CD4-positive, alpha-beta memory T cell (primary cell): Measurements from ENCODE around the gene SLC5A12. TPM values are rescaled to one million over a fixed set of nuclear protein-coding genes. Genes with fewer than 3 reads are reported as not detected.

Experiments used
- CTCF ChIA-PET: fragments of 350-600 bp; sonication (Branson Sonifier 250); formaldehyde crosslinking; loops from one replicate; lab custom pipeline; 2021; ENCODE audit warnings: inconsistent platforms; ENCODE audit not compliant: partially characterized antibody; lab: Charles Lee
- POLR2A ChIA-PET: fragments of 350-600 bp; sonication (Branson Sonifier 250); formaldehyde crosslinking; loops from one replicate; lab custom pipeline; 2021; ENCODE audit not compliant: partially characterized antibody; lab: Charles Lee
- DNase-seq, 5 donors: peaks; one replicate each; pipeline versions ENCODE4 v3.0.0 to v3.0.0-alpha.2; 2020 to 2022; ENCODE audit warnings: mixed read lengths in 1 of 5
- H3K27ac ChIP-seq: one replicate; pipeline ENCODE4 v1.7.0; 2013; ENCODE audit warnings: low read depth, low read length
- H3K27me3 ChIP-seq: 2 replicates; pipeline ENCODE4 v1.7.0; 2013; ENCODE audit warnings: mild to moderate bottlenecking, low read length, moderate library complexity; ENCODE audit not compliant: insufficient read depth
- H3K36me3 ChIP-seq: 2 replicates; pipeline ENCODE4 v1.7.0; 2013; ENCODE audit warnings: mild to moderate bottlenecking, low read length, moderate library complexity; ENCODE audit not compliant: insufficient read depth
- H3K4me1 ChIP-seq: 2 replicates; pipeline ENCODE4 v1.7.0; 2013; ENCODE audit warnings: mild to moderate bottlenecking, low read length, moderate library complexity; ENCODE audit not compliant: insufficient read depth
- H3K4me3 ChIP-seq, 2 donors: one replicate each; pipeline ENCODE4 v1.7.0; 2013; ENCODE audit warnings: low read length in 2 of 2, mild to moderate bottlenecking in 1 of 2
- H3K9me3 ChIP-seq, 2 donors: one replicate each; pipeline ENCODE4 v1.7.0; 2013; ENCODE audit warnings: low read length in 2 of 2, control low read depth in 1 of 2; ENCODE audit not compliant: control insufficient read depth in 1 of 2
- H3K27ac Mint-ChIP-seq, 7 donors: one replicate each; pipeline ENCODE4 v1.8.0; 2020 to 2021; ENCODE audit warnings: mixed read lengths in 7 of 7, mild to moderate bottlenecking in 6 of 7, inconsistent platforms in 3 of 7, moderate library complexity in 3 of 7
- H3K27me3 Mint-ChIP-seq, 2 donors: one replicate each; pipeline ENCODE4 v1.8.0; 2020 to 2021; ENCODE audit warnings: mixed read lengths in 2 of 2
- H3K36me3 Mint-ChIP-seq, 2 donors: one replicate each; pipeline ENCODE4 v1.8.0; 2020 to 2021; ENCODE audit warnings: mixed read lengths in 2 of 2, inconsistent platforms in 1 of 2, mild to moderate bottlenecking in 1 of 2
- H3K4me1 Mint-ChIP-seq, 4 donors: one replicate each; pipeline ENCODE4 v1.8.0; 2020 to 2021; ENCODE audit warnings: mixed read lengths in 4 of 4, mild to moderate bottlenecking in 1 of 4
- H3K4me3 Mint-ChIP-seq, 8 donors: one replicate each; pipeline ENCODE4 v1.8.0; 2020 to 2021; ENCODE audit warnings: mixed read lengths in 8 of 8, mild to moderate bottlenecking in 7 of 8, moderate library complexity in 6 of 8, inconsistent platforms in 3 of 8
- H3K9me3 Mint-ChIP-seq, 8 donors: one replicate each; pipeline ENCODE4 v1.8.0; 2020 to 2021; ENCODE audit warnings: mixed read lengths in 8 of 8, mild to moderate bottlenecking in 5 of 8, inconsistent platforms in 3 of 8, moderate library complexity in 1 of 8
- intact Hi-C: fragments of 100-400 bp; cut with micrococcal nuclease; formaldehyde crosslinking; loops from one replicate; pipeline ENCODE4 v1.15.1; 2023
- polyA plus RNA-seq, 2 donors: library from polyadenylated mRNA; unstranded; fragments of 300-500 nt; fragmentation: Illumina TruSeq; gene quantifications; one replicate each; pipeline ENCODE4 v1.2.3, GENCODE V29; 2021
- total RNA-seq, 2 experiments: library from RNA; stranded (reverse); gene quantifications; one replicate each; pipeline ENCODE4 v1.2.3, GENCODE V29; 2021

SLC5A12 gene
- total and polyA plus RNA-seq, 4 experiments from 2014 or later = not detected

DNA sequence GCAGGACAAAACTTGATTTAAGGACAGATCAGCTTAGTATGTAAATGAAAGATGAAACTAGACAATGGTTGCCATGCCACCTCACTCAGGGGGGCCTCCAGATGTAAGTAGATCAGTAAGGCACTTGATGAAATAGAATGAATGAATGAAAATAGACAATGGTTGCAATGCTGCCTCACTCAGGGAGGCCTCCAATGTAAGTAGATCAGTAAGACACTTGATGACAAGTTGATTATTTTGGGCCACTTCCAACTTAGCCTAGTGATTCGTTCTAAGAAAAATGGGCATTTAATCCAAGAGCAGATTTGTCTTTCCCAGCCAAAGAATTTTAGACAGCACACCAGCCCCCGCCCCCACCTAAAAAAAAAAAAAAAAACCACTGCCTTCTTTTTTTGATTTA, 19.2 kb upstream of the SLC5A12 start:
- CTCF ChIA-PET = no interaction called here
- intact Hi-C loops = no loop called here
- H3K9me3 Mint-ChIP-seq = peaks cover 0 to 9% (median under 1%) of the 10 kb centered on the region in 8 donors
- POLR2A ChIA-PET = no interaction called here
- Histone ChIP-seq H3K4me1 (no peaks in the 10 kb centered on the region), H3K4me3 (no peak overlapping the region), H3K36me3 (no peaks in the 10 kb centered on the region), H3K27ac (no peak overlapping the region), H3K9me3 (no peaks in the 10 kb centered on the region), H3K27me3 (no peaks in the 10 kb centered on the region)
- no peak overlapping the region for H3K4me3 Mint-ChIP-seq
- no peak for DNase-seq
- H3K27me3 Mint-ChIP-seq = no peaks in the 10 kb centered on the region
- no peaks in the 10 kb centered on the region for H3K36me3 Mint-ChIP-seq
- no peak overlapping the region for H3K27ac Mint-ChIP-seq
- no peaks in the 10 kb centered on the region for H3K4me1 Mint-ChIP-seq

DNA sequence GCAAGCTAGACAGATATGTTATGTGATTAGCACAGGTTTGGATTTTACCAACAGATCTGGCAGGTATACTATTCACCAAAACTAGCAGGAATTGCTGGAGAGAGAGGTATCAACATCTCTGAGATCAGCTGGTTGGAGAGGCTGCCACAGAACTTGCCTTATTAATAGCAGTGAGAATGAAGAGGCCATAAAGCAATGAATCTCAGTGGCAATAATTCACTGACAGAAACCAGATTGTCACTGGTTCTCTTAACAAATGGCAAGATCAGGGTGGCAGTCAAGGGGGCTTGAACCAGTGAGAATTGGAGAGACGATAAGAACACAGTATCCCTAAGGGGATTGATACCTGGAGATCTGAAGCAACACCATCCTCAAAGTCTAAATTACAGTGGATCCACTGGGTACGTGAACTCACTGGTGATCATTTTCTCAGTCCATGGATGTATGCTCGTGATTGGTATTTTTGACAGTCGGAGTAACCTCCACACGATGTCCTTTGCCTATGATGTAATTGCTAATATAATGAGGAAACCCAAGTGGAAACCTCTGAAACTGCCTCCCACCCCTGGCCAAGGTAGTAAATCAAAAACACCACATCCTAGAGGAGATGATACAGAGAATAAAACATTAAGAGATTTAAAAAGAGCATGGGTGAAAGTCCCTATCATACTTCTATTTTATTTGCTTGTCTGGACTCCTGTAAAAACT, 17.7 kb upstream of the SLC5A12 start:
- H3K4me1 ChIP-seq = no peaks in the 10 kb centered on the region
- no peak overlapping the region for H3K27ac Mint-ChIP-seq
- no peaks in the 10 kb centered on the region for H3K36me3 ChIP-seq
- no peaks in the 10 kb centered on the region for H3K4me1 Mint-ChIP-seq
- no peak overlapping the region for H3K4me3 ChIP-seq
- intact Hi-C loops = no loop called here
- DNase-seq = no peak
- no peaks in the 10 kb centered on the region for H3K9me3 ChIP-seq
- H3K27me3 Mint-ChIP-seq = no peaks in the 10 kb centered on the region
- H3K9me3 Mint-ChIP-seq = peaks cover 0 to 19% (median 2%) of the 10 kb centered on the region in 8 donors
- no peaks in the 10 kb centered on the region for H3K36me3 Mint-ChIP-seq
- ChIA-PET POLR2A (no interaction called here), CTCF (no interaction called here)
- H3K27ac ChIP-seq = no peak overlapping the region
- no peak overlapping the region for H3K4me3 Mint-ChIP-seq
- no peaks in the 10 kb centered on the region for H3K27me3 ChIP-seq

DNA sequence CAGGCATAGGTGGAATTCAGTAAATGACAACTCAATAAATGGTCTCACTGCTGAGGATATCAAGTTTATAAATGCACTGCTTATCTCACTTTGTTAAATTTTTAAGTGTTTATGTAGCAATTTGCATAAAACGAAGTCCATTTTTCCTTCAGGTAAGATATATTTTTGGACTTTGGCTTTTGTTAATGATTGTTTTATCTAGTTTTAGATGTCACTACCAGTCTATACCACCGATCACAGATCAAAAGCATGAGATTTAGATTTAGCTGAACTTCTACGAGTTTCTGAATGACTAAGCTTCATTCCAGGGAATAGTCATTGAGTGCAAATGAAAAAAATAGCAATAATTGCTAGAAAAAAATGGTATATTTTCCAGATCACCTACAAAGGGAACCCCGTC, 12.8 kb upstream of the SLC5A12 start:
- Histone ChIP-seq H3K4me1 (no peaks in the 10 kb centered on the region), H3K4me3 (no peak overlapping the region), H3K9me3 (no peaks in the 10 kb centered on the region), H3K27ac (no peak overlapping the region), H3K36me3 (no peaks in the 10 kb centered on the region), H3K27me3 (no peaks in the 10 kb centered on the region)
- CTCF ChIA-PET = no interaction called here
- Mint-ChIP-seq H3K27ac (no peak overlapping the region), H3K27me3 (no peaks in the 10 kb centered on the region), H3K36me3 (no peaks in the 10 kb centered on the region), H3K4me1 (no peaks in the 10 kb centered on the region), H3K4me3 (no peak overlapping the region), H3K9me3 (peaks cover 0 to 31% (median 15%) of the 10 kb centered on the region in 8 donors)
- no peak for DNase-seq
- POLR2A ChIA-PET = no interaction called here
- intact Hi-C loops = no loop called here

DNA sequence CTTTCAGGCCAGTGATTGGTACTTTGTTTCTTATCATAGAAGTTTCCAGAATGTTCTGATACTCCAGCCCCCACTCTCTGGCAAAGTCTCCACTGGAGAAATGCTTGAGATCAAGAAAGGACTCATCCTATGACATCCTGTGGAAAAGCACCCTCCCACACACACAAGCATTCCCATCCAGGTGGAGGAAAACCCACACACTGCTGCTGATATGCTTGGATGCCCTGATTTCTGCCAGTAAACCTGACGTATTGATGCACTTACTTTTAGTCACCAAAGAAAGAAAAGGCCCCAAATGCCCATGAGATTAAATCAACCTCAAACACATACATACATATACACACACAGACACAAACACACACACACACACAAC, 9.2 kb upstream of the SLC5A12 start:
- H3K4me1 ChIP-seq = no peaks in the 10 kb centered on the region
- POLR2A ChIA-PET = no interaction called here
- H3K4me3 ChIP-seq = no peak overlapping the region
- CTCF ChIA-PET = no interaction called here
- Mint-ChIP-seq H3K27me3 (no peaks in the 10 kb centered on the region), H3K4me1 (no peaks in the 10 kb centered on the region), H3K9me3 (peaks cover 2 to 26% (median 15%) of the 10 kb centered on the region in 8 donors), H3K4me3 (no peak overlapping the region), H3K27ac (no peak overlapping the region), H3K36me3 (no peaks in the 10 kb centered on the region)
- H3K36me3 ChIP-seq = no peaks in the 10 kb centered on the region
- no peaks in the 10 kb centered on the region for H3K9me3 ChIP-seq
- intact Hi-C loops = no loop called here
- H3K27ac ChIP-seq = no peak overlapping the region
- no peaks in the 10 kb centered on the region for H3K27me3 ChIP-seq
- DNase-seq = no peak

DNA sequence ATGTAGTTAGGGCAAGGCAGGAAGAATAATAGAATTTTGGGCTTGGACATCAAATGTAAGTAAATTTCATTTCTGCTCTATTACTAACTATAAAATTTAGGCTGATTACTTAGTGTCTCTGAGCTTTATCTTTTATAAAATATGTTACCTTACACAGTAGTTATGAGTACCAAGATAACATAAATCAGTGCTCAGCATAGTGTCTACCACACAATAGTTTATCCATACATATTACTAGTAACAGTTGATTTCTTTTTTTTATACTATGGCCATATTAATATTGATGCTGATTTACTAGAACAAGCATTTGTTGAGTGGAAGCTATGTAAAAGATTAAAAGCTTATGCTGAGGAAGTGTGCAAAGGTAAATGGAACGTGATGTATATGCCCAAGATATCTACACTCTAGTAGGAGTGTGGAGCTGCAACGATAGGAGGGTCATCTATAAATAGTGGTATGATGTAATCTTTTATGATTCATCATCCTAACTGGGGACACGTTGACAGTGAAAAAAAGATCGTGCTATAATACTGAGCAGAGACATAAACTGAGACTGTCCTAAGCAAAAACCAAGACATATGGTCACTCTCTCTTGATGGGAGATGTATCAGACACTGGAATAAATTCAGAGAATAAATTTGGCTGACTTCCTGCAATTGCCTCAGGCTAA, 8.7 kb upstream of the SLC5A12 start:
- intact Hi-C loops = no loop called here
- CTCF ChIA-PET = no interaction called here

DNA sequence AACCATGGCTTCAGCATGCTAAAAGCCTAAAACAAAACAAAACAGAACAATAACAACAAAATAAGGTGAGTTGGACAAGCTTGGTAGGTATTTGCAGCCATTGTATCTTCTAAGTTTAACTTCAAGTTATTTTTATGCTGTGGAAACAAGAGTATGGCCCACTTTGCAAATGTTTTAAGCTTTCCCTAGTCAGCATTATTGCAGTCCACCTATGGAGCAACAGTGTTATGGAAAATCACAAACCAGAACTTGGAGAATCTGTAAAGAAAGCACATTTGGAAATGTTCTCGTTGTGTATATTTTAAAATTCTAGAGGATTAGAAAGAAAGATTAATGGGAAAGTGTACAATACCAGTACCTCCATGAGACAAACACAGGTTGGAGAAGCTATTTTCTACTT, 7.4 kb upstream of the SLC5A12 start:
- Mint-ChIP-seq H3K27me3 (no peaks in the 10 kb centered on the region), H3K27ac (no peak overlapping the region), H3K4me1 (no peaks in the 10 kb centered on the region), H3K4me3 (no peak overlapping the region), H3K36me3 (no peaks in the 10 kb centered on the region), H3K9me3 (peaks cover 2 to 21% (median 10%) of the 10 kb centered on the region in 8 donors)
- intact Hi-C loops = no loop called here
- DNase-seq = no peak
- POLR2A ChIA-PET = no interaction called here
- CTCF ChIA-PET = no interaction called here
- H3K27ac ChIP-seq = no peak overlapping the region
- H3K9me3 ChIP-seq = no peaks in the 10 kb centered on the region
- H3K4me1 ChIP-seq = no peaks in the 10 kb centered on the region
- no peaks in the 10 kb centered on the region for H3K36me3 ChIP-seq
- no peaks in the 10 kb centered on the region for H3K27me3 ChIP-seq
- H3K4me3 ChIP-seq = no peak overlapping the region

More for the DNA sequence above, 8.7 kb upstream of the SLC5A12 start:
- H3K4me1 Mint-ChIP-seq = no peaks in the 10 kb centered on the region
- H3K9me3 Mint-ChIP-seq = peaks cover 2 to 21% (median 13%) of the 10 kb centered on the region in 8 donors
- no peak overlapping the region for H3K4me3 Mint-ChIP-seq
- POLR2A ChIA-PET = no interaction called here
- Histone ChIP-seq H3K36me3 (no peaks in the 10 kb centered on the region), H3K9me3 (no peaks in the 10 kb centered on the region), H3K27ac (no peak overlapping the region), H3K4me1 (no peaks in the 10 kb centered on the region), H3K4me3 (no peak overlapping the region), H3K27me3 (no peaks in the 10 kb centered on the region)
- H3K36me3 Mint-ChIP-seq = no peaks in the 10 kb centered on the region
- no peaks in the 10 kb centered on the region for H3K27me3 Mint-ChIP-seq
- DNase-seq = no peak
- H3K27ac Mint-ChIP-seq = no peak overlapping the region

DNA sequence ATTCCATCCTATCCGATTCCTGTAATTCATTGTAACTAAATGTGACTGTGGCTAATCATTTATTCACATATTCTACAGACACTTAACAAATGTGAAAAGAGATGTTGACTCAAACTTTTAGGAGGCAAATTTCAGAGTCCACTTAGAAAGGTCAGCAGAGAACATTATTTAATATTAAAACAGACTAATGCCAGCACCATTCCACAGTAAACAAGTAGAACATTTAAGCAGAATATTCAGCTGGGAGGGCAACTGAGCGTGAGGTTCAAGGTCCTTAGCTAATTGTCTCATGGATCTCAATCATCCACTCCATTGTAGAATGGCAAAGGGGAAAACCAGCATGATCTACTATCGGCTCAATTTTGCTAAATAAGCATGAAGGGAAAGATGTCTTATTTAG, 5.1 kb upstream of the SLC5A12 start:
- Mint-ChIP-seq H3K4me1 (no peaks in the 10 kb centered on the region), H3K36me3 (no peaks in the 10 kb centered on the region), H3K9me3 (peaks cover 2 to 13% (median 7%) of the 10 kb centered on the region in 8 donors), H3K4me3 (no peak overlapping the region), H3K27ac (no peak overlapping the region), H3K27me3 (no peaks in the 10 kb centered on the region)
- H3K9me3 ChIP-seq = no peaks in the 10 kb centered on the region
- no peak for DNase-seq
- intact Hi-C loops = no loop called here
- ChIA-PET CTCF (no interaction called here), POLR2A (no interaction called here)
- no peaks in the 10 kb centered on the region for H3K27me3 ChIP-seq
- H3K4me3 ChIP-seq = no peak overlapping the region
- no peak overlapping the region for H3K27ac ChIP-seq
- H3K36me3 ChIP-seq = no peaks in the 10 kb centered on the region
- no peaks in the 10 kb centered on the region for H3K4me1 ChIP-seq
